BLaER1 treated with 17β-estradiol and CSF1 and Interleukin-3, amounts not matched to agents 10 nM and 100 nM (cell line): ENCODE results near the gene ZNF791.
A peak's percentile ranks its signal among the peaks of the same experiment; 100 is the strongest.

Experiments used
- H3K27ac ChIP-seq, 11 experiments: shearing (Covaris generic); formaldehyde crosslinking; 2 replicates each; pipeline ENCODE4 v1.8.1; 2022
- H3K27me3 ChIP-seq, 11 experiments: shearing (Covaris generic); formaldehyde crosslinking; 2 replicates each; pipeline ENCODE4 v1.8.1; 2022
- H3K36me3 ChIP-seq, 11 experiments: shearing (Covaris generic); formaldehyde crosslinking; 2 replicates each; pipeline ENCODE4 v1.8.1; 2022
- H3K4me1 ChIP-seq, 10 experiments: shearing (Covaris generic); formaldehyde crosslinking; 2 replicates each; pipeline ENCODE4 v1.8.1; 2022
- H3K4me2 ChIP-seq, 11 experiments: shearing (Covaris generic); formaldehyde crosslinking; 2 replicates each; pipeline ENCODE4 v1.8.1; 2022
- H3K4me3 ChIP-seq, 10 experiments: shearing (Covaris generic); formaldehyde crosslinking; 2 replicates each; pipeline ENCODE4 v1.8.1; 2022
- H3K9ac ChIP-seq, 11 experiments: shearing (Covaris generic); formaldehyde crosslinking; 2 replicates each; pipeline ENCODE4 v1.8.1; 2022
- H3K9me3 ChIP-seq, 11 experiments: shearing (Covaris generic); formaldehyde crosslinking; replicated peaks in 1 of 11; 2 replicates each; pipeline ENCODE4 v1.8.1; 2022
- H4K20me1 ChIP-seq, 11 experiments: shearing (Covaris generic); formaldehyde crosslinking; 2 replicates each; pipeline ENCODE4 v1.8.1; 2022
- Cebpa-rat ChIP-seq, 11 experiments: shearing (Covaris generic); IDR thresholded peaks; 2 replicates each; pipeline ENCODE4 v1.8.1; 2022

Gene ZNF791

DNA sequence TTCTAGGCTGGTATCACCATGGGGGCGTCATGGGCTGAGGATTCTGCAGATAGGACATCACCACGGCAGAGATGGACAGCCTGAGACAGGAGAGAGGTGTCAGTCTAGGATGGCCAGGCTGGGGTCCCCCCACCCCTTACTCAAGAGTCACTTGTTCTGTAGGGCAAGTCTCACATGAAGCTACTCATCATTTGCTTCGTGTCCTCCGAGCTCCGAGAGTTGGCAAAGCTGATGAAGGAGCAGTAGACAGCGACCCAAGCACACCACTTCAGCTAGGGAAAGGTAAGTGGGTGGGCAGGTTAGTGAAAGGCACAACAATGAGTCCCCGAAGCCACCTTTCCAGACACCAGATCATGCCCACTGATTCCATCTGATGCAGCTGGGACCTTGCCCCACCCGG is 57.6 kb downstream of the ZNF791 start:
- H3K36me3 ChIP-seq: peaks cover 27 to 58% (median 46%) of the 10 kb centered on the region in 11 experiments
- no peak for TF ChIP-seq Cebpa-rat (IDR thresholded peaks at IDR 0.05)
- peaks cover 6 to 43% (median 12%) of the 10 kb centered on the region in 11 experiments; a peak in 14 of 22 replicates for H4K20me1 ChIP-seq
- peaks cover 49 to 57% (median 52%) of the 10 kb centered on the region in 10 experiments for H3K4me1 ChIP-seq
- no peaks in the 10 kb centered on the region for H3K27me3 ChIP-seq
- H3K9me3 ChIP-seq: no peaks in the 10 kb centered on the region
- peak overlapping the region in 9 of 11 experiments; percentile 94 to 100 (median 99); a peak in 14 of 22 replicates for H3K27ac ChIP-seq
- peak overlapping the region; percentile 87 to 99 (median 95) for H3K9ac ChIP-seq
- peak overlapping the region; percentile 75 to 98 (median 90) for H3K4me3 ChIP-seq
- peak overlapping the region; percentile 96 to 100 (median 99) for H3K4me2 ChIP-seq

DNA sequence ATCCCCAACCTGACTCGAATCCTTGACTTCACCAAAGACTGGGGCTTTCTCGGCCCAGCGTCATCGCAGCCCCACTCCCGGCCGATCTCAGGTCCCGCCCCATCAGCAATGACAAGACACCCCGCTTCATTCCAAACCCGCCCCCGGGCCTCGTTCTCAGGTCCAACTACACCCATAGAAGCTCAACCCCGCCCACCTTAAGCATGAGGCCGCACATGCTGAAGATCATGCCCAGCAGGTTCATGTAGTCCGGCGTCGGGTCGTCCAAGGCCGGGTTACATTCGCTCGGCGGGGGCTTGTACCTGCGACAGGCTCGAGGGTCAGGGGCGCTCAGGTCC is 58.2 kb downstream of the ZNF791 start:
- Histone ChIP-seq H3K4me1 (peaks cover 45 to 57% (median 52%) of the 10 kb centered on the region in 10 experiments), H3K4me3 (peak overlapping the region; percentile 75 to 98 (median 90)), H4K20me1 (peaks cover 6 to 49% (median 15%) of the 10 kb centered on the region in 11 experiments; a peak in 17 of 22 replicates), H3K9ac (peak overlapping the region; percentile 87 to 99 (median 95)), H3K27me3 (no peaks in the 10 kb centered on the region), H3K27ac (peak overlapping the region; percentile 92 to 100 (median 98)), H3K36me3 (peaks cover 27 to 58% (median 46%) of the 10 kb centered on the region in 11 experiments), H3K9me3 (no peaks in the 10 kb centered on the region), H3K4me2 (peak overlapping the region; percentile 96 to 100 (median 99))
- TF ChIP-seq Cebpa-rat (IDR thresholded peaks at IDR 0.05): no peak

DNA sequence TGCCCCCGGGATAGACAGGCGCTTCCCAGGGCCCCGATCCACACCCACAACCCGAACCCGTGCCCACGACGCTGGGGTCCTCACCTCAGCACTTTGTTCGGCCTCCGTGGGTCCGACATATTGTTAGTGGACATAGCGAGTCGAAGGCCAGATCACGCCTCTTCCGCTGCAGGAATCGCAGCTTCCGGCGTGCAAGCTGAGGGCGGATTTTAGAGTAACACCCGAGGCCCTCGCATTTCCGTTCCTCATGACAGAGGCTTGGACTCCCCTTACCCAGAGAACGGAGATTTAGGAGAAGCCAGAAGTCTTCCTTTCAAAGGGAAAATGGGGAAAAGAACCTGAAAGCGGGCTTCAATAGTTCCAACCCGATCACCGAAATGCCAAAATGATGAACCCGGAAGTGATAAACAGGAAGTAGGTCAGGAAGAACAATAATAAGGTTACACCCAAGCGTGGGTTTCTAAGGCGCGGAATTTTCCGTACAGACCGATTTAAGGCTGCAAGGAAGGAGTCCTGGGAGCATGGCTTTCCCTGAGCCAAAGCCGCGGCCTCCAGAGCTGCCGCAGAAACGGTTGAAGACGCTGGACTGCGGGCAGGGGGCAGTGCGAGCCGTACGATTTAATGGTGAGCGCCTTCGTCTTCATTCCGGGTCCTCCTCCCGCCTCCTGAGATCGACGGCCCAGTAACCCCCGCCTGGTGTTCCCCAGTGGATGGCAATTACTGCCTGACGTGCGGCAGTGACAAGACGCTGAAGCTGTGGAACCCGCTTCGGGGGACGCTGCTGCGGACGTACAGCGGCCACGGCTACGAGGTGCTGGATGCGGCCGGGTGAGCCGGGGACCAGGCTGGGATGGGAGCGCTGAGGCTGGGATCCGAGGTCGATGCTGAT is 58.8 kb downstream of the ZNF791 start:
- peaks cover 40 to 53% (median 47%) of the 10 kb centered on the region in 10 experiments for H3K4me1 ChIP-seq
- H3K4me3 ChIP-seq: peak overlapping the region; percentile 75 to 98 (median 90)
- peaks cover 27 to 58% (median 46%) of the 10 kb centered on the region in 11 experiments for H3K36me3 ChIP-seq
- peaks cover 6 to 55% (median 21%) of the 10 kb centered on the region in 11 experiments; a peak in 17 of 22 replicates for H4K20me1 ChIP-seq
- TF ChIP-seq Cebpa-rat (IDR thresholded peaks at IDR 0.05): no peak
- peak overlapping the region; percentile 87 to 99 (median 95) for H3K9ac ChIP-seq
- H3K27ac ChIP-seq: peak overlapping the region; percentile 92 to 100 (median 98)
- H3K27me3 ChIP-seq: no peaks in the 10 kb centered on the region
- no peaks in the 10 kb centered on the region for H3K9me3 ChIP-seq
- H3K4me2 ChIP-seq: peak overlapping the region; percentile 96 to 100 (median 99)

DNA sequence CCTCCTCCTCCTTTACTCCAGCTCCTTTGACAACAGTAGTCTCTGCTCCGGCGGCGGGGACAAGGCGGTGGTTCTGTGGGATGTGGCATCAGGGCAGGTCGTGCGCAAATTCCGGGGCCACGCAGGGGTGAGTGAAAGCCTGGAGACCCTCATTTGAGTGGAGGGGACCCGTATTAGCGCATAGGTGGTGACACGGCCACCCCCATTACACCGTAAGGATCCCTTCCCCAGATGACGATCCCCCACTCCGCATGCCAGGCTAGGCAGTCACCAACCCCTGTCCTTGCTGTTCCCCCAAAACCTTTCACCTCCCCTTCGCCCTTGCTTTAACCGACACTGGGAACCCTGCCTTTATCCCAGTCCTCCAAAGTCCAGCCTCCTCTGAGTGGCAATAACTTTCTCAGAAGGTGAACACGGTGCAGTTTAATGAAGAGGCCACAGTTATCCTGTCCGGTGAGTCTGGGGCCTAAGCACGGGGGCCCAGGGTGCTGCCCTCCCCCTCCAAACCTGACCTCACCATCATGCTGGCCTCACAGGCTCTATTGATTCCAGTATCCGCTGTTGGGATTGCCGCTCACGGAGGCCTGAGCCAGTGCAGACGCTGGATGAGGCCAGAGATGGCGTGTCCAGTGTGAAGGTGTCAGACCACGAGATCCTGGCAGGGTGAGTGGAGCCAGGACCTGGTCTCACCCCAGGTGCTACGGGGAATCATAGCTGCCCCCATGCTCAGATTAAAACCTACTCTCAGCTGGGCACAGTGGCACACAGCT is 59.6 kb downstream of the ZNF791 start:
- Histone ChIP-seq H3K36me3 (peaks cover 30 to 62% (median 49%) of the 10 kb centered on the region in 11 experiments), H3K4me3 (peak overlapping the region; percentile 75 to 98 (median 90)), H4K20me1 (peaks cover 4 to 63% (median 30%) of the 10 kb centered on the region in 11 experiments; a peak in 19 of 22 replicates), H3K27ac (peak overlapping the region; percentile 92 to 100 (median 98)), H3K27me3 (no peaks in the 10 kb centered on the region), H3K4me2 (peak overlapping the region; percentile 96 to 100 (median 99)), H3K9ac (peak overlapping the region; percentile 87 to 99 (median 95)), H3K9me3 (no peaks in the 10 kb centered on the region), H3K4me1 (peaks cover 38 to 49% (median 40%) of the 10 kb centered on the region in 10 experiments)
- no peak for TF ChIP-seq Cebpa-rat (IDR thresholded peaks at IDR 0.05)

DNA sequence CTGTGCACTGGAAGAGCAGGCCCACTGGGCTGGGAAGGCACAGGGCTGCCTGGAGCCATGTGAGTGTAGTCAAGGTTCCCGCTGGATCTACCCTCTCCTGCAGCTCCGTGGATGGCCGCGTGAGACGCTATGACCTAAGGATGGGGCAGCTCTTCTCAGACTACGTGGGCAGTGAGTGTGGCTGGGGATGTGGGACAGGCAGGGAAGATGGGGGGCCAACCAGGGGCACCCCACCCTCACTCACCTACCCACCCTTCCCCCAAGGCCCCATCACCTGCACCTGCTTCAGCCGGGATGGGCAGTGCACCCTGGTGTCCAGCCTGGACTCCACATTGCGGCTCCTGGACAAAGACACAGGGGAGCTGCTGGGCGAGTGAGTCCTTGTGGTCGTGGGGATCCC is 62.0 kb downstream of the ZNF791 start:
- Histone ChIP-seq H3K36me3 (peaks cover 54 to 82% (median 69%) of the 10 kb centered on the region in 11 experiments), H4K20me1 (peaks cover 22 to 78% (median 54%) of the 10 kb centered on the region in 11 experiments; a peak in 21 of 22 replicates), H3K9me3 (no peaks in the 10 kb centered on the region), H3K4me1 (peaks cover 21 to 34% (median 28%) of the 10 kb centered on the region in 10 experiments), H3K4me2 (no peak overlapping the region), H3K27ac (no peak overlapping the region), H3K27me3 (no peaks in the 10 kb centered on the region), H3K4me3 (no peak overlapping the region), H3K9ac (no peak overlapping the region)
- TF ChIP-seq Cebpa-rat (IDR thresholded peaks at IDR 0.05): no peak

DNA sequence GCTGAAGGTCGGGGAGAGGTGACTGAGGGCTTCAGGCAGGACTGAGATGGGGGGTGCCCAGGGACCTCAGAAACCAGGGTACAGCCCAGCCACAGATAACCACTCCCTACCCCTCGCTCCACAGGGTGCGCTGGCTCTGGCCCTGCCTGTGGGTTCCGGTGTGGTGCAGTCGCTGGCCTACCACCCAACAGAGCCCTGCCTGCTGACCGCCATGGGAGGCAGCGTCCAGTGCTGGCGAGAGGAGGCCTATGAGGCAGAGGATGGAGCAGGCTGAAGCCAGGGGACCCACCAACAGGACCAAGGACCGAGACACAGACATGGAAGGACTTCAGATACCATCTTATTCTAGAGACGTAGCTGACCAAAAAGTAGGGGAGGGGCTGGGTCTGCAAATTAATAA is 64.7 kb downstream of the ZNF791 start:
- H3K27me3 ChIP-seq: no peaks in the 10 kb centered on the region

DNA sequence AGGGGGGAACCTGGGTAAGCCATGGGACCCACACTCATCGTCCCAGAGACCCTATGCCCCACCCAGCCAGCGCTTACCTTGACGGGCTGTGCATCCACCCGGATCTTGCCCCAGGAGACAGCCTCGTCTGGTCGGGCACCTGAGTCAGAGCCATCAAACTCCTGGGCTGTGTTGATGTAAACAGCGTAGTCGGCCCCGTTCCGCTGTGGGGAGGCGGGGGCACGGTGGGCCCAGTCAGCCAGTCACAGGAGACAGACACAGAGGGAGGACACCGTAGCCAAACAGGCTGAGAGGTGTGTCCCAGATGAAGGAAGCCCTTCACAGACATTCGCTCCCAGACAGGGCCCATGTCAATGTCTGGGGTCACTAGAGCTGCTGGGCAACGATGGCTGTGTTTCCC is 65.2 kb downstream of the ZNF791 start:
- Histone ChIP-seq H3K27me3 (no peaks in the 10 kb centered on the region), H3K4me3 (no peak overlapping the region), H3K9ac (no peak overlapping the region), H3K9me3 (no peaks in the 10 kb centered on the region), H3K36me3 (peaks cover 80 to 93% (median 86%) of the 10 kb centered on the region in 11 experiments), H3K4me1 (peaks cover 13 to 30% (median 21%) of the 10 kb centered on the region in 10 experiments), H4K20me1 (peaks cover 37 to 90% (median 77%) of the 10 kb centered on the region in 11 experiments; a peak in 21 of 22 replicates), H3K4me2 (no peak overlapping the region), H3K27ac (no peak overlapping the region)
- no peak for TF ChIP-seq Cebpa-rat (IDR thresholded peaks at IDR 0.05)

More for the DNA sequence above, 64.7 kb downstream of the ZNF791 start:
- Histone ChIP-seq H3K4me1 (peaks cover 14 to 31% (median 23%) of the 10 kb centered on the region in 10 experiments), H3K27ac (no peak overlapping the region), H3K9ac (no peak overlapping the region), H4K20me1 (peaks cover 33 to 89% (median 72%) of the 10 kb centered on the region in 11 experiments; a peak in 21 of 22 replicates), H3K4me3 (no peak overlapping the region), H3K4me2 (no peak overlapping the region), H3K9me3 (no peaks in the 10 kb centered on the region), H3K36me3 (peaks cover 80 to 99% (median 86%) of the 10 kb centered on the region in 11 experiments)
- no peak for TF ChIP-seq Cebpa-rat (IDR thresholded peaks at IDR 0.05)

DNA sequence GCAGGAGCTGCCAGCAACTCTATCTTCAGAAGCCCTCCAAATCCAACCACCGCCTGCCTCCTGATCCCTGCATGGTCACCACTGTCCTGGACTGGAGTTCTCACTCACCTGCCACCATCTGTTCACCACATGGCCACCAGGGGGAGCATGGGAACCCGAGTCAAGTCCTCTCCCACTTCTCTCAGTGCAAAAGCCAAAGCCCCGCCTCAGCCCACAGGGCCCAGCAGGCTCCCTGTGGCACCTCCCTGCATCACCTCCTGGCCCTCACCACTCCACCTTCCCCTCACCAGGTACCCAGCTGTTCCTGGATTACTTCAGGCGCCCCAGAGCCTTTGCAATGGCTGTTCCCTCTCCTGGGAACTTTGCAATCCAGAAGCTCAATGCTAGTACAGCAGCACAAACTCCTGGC is 65.7 kb downstream of the ZNF791 start:
- H3K27ac ChIP-seq: no peak overlapping the region
- no peaks in the 10 kb centered on the region for H3K9me3 ChIP-seq
- H3K9ac ChIP-seq: no peak overlapping the region
- H3K36me3 ChIP-seq: peaks cover 78 to 89% (median 85%) of the 10 kb centered on the region in 11 experiments
- H3K4me3 ChIP-seq: no peak overlapping the region
- peaks cover 12 to 29% (median 19%) of the 10 kb centered on the region in 10 experiments for H3K4me1 ChIP-seq
- no peak overlapping the region for H3K4me2 ChIP-seq
- H3K27me3 ChIP-seq: no peaks in the 10 kb centered on the region
- no peak for TF ChIP-seq Cebpa-rat (IDR thresholded peaks at IDR 0.05)
- peaks cover 37 to 91% (median 78%) of the 10 kb centered on the region in 11 experiments; a peak in 21 of 22 replicates for H4K20me1 ChIP-seq
